Suprapubic skin (tissue), 4 donors: ENCODE data around the gene ITPA. TPM values are rescaled to one million over a fixed set of nuclear protein-coding genes. Genes with fewer than 3 reads are reported as not detected.

Experiments
- DNase-seq, 2 donors: peaks; one replicate each; pipeline ENCODE4 v3.0.0-alpha.2; 2019; ENCODE audit warnings: low spot score in 2 of 2
- H3K27ac ChIP-seq: fragments of 200-600 bp; sonication (generic); one replicate; pipeline ENCODE4 v1.5.1; 2019
- H3K27me3 ChIP-seq: fragments of 200-600 bp; sonication (generic); one replicate; pipeline ENCODE4 v1.5.1; 2019
- H3K36me3 ChIP-seq: fragments of 200-600 bp; sonication (generic); one replicate; pipeline ENCODE4 v1.5.1; 2019
- H3K4me1 ChIP-seq: fragments of 200-600 bp; sonication (generic); one replicate; pipeline ENCODE4 v1.5.1; 2019
- H3K4me3 ChIP-seq: fragments of 200-600 bp; sonication (generic); one replicate; pipeline ENCODE4 v1.5.1; 2019; ENCODE audit warnings: mild to moderate bottlenecking
- H3K9me3 ChIP-seq: fragments of 200-600 bp; sonication (generic); one replicate; pipeline ENCODE4 v1.5.1; 2019
- EP300 ChIP-seq: sonication (generic); formaldehyde crosslinking; IDR thresholded peaks from one replicate; pipeline ENCODE4 v1.6.1; 2017; ENCODE audit warnings: antibody characterized with exemption
- POLR2A ChIP-seq, 2 donors: fragments of 450-650 bp; IDR thresholded peaks; one replicate each; pipeline ENCODE4 v1.6.1; 2017; ENCODE audit warnings: antibody characterized with exemption in 2 of 2, mild to moderate bottlenecking in 2 of 2, moderate library complexity in 2 of 2
- POLR2AphosphoS5 ChIP-seq, 3 donors: sonication (generic); formaldehyde crosslinking; IDR thresholded peaks; one replicate each; pipeline ENCODE4 v1.6.1; 2017; ENCODE audit warnings: antibody characterized with exemption in 3 of 3
- WGBS: methylation state at CpG from one replicate; pipeline ENCODE4 v1.1.5; 2018; 5-methylcytosine and 5-hydroxymethylcytosine counted together
- total RNA-seq, 4 donors: library from RNA; depleted of rRNA; stranded (reverse); fragments of >200 nt; gene quantifications; one replicate each; pipeline ENCODE4 v1.1.0, GENCODE V29; 2016
- TF ChIP-seq, protein P1 (sequence below), 2 donors: fragments of 200-600 bp in 1 of 2; fragments of 450-650 bp in 1 of 2; sonication (generic) in 1 of 2; IDR thresholded peaks; one replicate each; pipeline ENCODE4 v1.5.1; 2016 to 2019; ENCODE audit warnings: antibody characterized with exemption in 2 of 2, mild to moderate bottlenecking in 1 of 2, moderate library complexity in 1 of 2

The ITPA gene
- total RNA-seq, 4 donors from 2014 or later, result 40.5 to 72.4 (median 53.6) TPM

GRCh38 chr20:3248167-3248992 is 39.1 kb downstream of the ITPA start:
- Histone ChIP-seq H3K36me3 (peaks cover 19% of the 10 kb centered on the region), H3K9me3 (no peaks in the 10 kb centered on the region), H3K27ac (no peak overlapping the region), H3K4me1 (peaks cover 13% of the 10 kb centered on the region), H3K27me3 (no peaks in the 10 kb centered on the region), H3K4me3 (peak overlapping the region; percentile 24)
- DNase-seq, result no peak
- 14% methylated on average over 43 of the region's 53 CpGs for WGBS
- TF ChIP-seq POLR2A (IDR thresholded peaks at IDR 0.05), result no peak
- TF ChIP-seq, protein P1, sequence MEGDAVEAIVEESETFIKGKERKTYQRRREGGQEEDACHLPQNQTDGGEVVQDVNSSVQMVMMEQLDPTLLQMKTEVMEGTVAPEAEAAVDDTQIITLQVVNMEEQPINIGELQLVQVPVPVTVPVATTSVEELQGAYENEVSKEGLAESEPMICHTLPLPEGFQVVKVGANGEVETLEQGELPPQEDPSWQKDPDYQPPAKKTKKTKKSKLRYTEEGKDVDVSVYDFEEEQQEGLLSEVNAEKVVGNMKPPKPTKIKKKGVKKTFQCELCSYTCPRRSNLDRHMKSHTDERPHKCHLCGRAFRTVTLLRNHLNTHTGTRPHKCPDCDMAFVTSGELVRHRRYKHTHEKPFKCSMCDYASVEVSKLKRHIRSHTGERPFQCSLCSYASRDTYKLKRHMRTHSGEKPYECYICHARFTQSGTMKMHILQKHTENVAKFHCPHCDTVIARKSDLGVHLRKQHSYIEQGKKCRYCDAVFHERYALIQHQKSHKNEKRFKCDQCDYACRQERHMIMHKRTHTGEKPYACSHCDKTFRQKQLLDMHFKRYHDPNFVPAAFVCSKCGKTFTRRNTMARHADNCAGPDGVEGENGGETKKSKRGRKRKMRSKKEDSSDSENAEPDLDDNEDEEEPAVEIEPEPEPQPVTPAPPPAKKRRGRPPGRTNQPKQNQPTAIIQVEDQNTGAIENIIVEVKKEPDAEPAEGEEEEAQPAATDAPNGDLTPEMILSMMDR (IDR thresholded peaks at IDR 0.05), result no peak
- TF ChIP-seq POLR2AphosphoS5 (IDR thresholded peaks at IDR 0.05), result no peak
- no peak for TF ChIP-seq EP300

- Histone ChIP-seq H3K9me3 (no peaks in the 10 kb centered on the region), H3K36me3 (peaks cover 24% of the 10 kb centered on the region), H3K27ac (no peak overlapping the region), H3K4me3 (peak overlapping the region; percentile 24), H3K4me1 (peaks cover 13% of the 10 kb centered on the region), H3K27me3 (no peaks in the 10 kb centered on the region)
- 16% methylated on average over 13 of the region's 18 CpGs for WGBS
- TF ChIP-seq EP300 (no peak), POLR2AphosphoS5 (IDR thresholded peaks at IDR 0.05) (no peak), POLR2A (IDR thresholded peaks at IDR 0.05) (no peak)
- TF ChIP-seq, protein P1 (IDR thresholded peaks at IDR 0.05), result no peak
- DNase-seq, result no peak
These were observed 39.7 kb downstream of the ITPA start for GRCh38 chr20:3248993-3249347.

GRCh38 chr20:3250091-3250504 is 40.8 kb downstream of the ITPA start:
- Histone ChIP-seq H3K4me1 (peaks cover 13% of the 10 kb centered on the region), H3K4me3 (no peak overlapping the region), H3K27ac (no peak overlapping the region), H3K9me3 (no peaks in the 10 kb centered on the region), H3K36me3 (peaks cover 35% of the 10 kb centered on the region), H3K27me3 (no peaks in the 10 kb centered on the region)
- TF ChIP-seq EP300 (no peak), POLR2AphosphoS5 (IDR thresholded peaks at IDR 0.05) (no peak), POLR2A (IDR thresholded peaks at IDR 0.05) (no peak)
- TF ChIP-seq, protein P1 (IDR thresholded peaks at IDR 0.05), result no peak
- WGBS, result 80% methylated on average over 8 of the region's 10 CpGs
- DNase-seq, result no peak

- TF ChIP-seq POLR2AphosphoS5 (IDR thresholded peaks at IDR 0.05) (no peak), EP300 (no peak), POLR2A (IDR thresholded peaks at IDR 0.05) (no peak)
- TF ChIP-seq, protein P1 (IDR thresholded peaks at IDR 0.05), result no peak
These were observed 42.5 kb downstream of the ITPA start for GRCh38 chr20:3251806-3252205.

DNA sequence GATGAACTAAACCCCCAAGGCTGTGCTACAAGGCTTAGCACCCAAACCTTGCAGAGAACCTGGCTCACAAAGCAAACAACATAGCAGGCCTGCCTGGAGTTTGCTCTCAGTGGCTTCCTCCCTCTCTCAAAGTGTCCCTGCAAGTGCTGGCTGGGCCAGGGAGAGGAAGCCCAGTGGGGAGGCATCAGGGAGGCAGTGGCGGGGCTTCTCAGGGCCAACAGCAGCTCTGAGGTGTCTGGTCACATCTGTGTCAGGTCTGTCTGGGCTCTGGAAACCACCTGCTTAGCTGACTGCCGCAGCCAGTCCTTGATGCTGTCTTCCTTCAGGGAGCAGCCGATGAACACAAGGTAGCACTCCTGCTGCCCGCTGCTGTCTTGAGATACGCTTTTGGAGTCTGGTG is 46.4 kb downstream of the ITPA start:
- Histone ChIP-seq H3K27ac (no peak overlapping the region), H3K27me3 (no peaks in the 10 kb centered on the region), H3K4me3 (no peak overlapping the region), H3K4me1 (no peaks in the 10 kb centered on the region), H3K36me3 (peaks cover 88% of the 10 kb centered on the region), H3K9me3 (no peaks in the 10 kb centered on the region)
- no peak for DNase-seq
- TF ChIP-seq POLR2A (IDR thresholded peaks at IDR 0.05), result no peak
- TF ChIP-seq POLR2AphosphoS5 (IDR thresholded peaks at IDR 0.05), result no peak
- TF ChIP-seq EP300, result no peak
- TF ChIP-seq, protein P1 (IDR thresholded peaks at IDR 0.05), result no peak
- 100% methylated on average over 1 of the region's 5 CpGs for WGBS

More at GRCh38 chr20:3251806-3252205, 42.5 kb downstream of the ITPA start:
- DNase-seq, result no peak
- H3K36me3 ChIP-seq, result peaks cover 52% of the 10 kb centered on the region
- H3K4me1 ChIP-seq, result peaks cover 13% of the 10 kb centered on the region
- H3K27me3 ChIP-seq, result no peaks in the 10 kb centered on the region
- no peak overlapping the region for H3K4me3 ChIP-seq
- no peaks in the 10 kb centered on the region for H3K9me3 ChIP-seq
- H3K27ac ChIP-seq, result no peak overlapping the region
- WGBS, result 20% methylated on average over 3 of the region's 8 CpGs
